ENCODE measurements around the gene NOTCH3. TPM values are rescaled to one million over a fixed set of nuclear protein-coding genes. Genes with fewer than 3 reads are reported as not detected.

Gene NOTCH3
- total and polyA plus RNA-seq, 2 experiments from 2014 or later = 25.2 to 34.8 TPM

DNA sequence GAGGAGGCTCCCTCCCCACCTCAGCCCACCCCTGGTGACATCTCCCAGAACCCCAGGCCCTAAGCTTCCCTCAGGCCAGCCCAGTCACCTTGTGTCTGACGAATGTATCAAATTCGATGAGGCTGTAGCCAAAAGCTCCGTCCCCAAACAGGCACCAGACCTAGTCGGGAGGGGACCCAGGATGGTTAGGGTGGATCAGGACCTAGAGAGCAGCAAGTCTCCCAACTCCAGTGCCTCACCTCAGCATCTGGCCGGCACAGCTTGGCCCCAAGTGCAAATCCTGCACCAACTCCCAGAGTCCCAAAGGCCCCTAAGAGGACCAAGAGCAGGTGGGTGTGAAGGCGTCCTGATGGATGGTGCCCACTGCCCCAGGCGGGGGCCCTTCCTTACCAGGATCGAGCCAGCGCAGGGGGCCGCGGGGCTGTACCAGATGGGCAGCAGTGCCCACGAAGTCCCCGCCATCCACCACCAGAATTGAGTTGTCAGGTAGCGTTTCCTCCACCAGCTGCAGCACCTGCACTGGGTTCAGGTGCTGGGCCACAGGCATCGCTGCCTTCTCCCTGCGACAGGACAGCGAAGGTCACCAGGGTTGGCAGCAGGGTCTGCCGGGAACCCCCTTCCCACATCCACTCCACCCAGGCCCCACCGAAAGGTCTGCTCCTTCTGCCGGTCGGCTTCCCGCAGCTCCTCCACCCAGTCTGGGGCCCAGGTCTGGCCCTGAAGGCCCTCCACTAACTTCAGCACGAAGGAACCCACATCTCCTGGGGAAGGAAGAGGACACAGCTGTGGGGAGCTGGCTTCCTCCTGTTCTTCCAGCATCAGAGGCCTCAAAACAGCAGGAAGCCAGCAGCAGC, 84.8 kb downstream of the NOTCH3 start:
- TF ChIP-seq EZH2 (IDR thresholded peaks at IDR 0.05; ENCODE audit: borderline replicate concordance) (no peak), EZH2phosphoT487 (IDR thresholded peaks at IDR 0.05; ENCODE audit: low read depth, severe bottlenecking, unreplicated experiment) (no peak)
- TF ChIP-seq, protein P1, sequence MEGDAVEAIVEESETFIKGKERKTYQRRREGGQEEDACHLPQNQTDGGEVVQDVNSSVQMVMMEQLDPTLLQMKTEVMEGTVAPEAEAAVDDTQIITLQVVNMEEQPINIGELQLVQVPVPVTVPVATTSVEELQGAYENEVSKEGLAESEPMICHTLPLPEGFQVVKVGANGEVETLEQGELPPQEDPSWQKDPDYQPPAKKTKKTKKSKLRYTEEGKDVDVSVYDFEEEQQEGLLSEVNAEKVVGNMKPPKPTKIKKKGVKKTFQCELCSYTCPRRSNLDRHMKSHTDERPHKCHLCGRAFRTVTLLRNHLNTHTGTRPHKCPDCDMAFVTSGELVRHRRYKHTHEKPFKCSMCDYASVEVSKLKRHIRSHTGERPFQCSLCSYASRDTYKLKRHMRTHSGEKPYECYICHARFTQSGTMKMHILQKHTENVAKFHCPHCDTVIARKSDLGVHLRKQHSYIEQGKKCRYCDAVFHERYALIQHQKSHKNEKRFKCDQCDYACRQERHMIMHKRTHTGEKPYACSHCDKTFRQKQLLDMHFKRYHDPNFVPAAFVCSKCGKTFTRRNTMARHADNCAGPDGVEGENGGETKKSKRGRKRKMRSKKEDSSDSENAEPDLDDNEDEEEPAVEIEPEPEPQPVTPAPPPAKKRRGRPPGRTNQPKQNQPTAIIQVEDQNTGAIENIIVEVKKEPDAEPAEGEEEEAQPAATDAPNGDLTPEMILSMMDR (IDR thresholded peaks at IDR 0.05; ENCODE audit: poor library complexity) = no peak
- Histone ChIP-seq H3K4me2 (no peak overlapping the region), H3K27me3 (no peaks in the 10 kb centered on the region), H3K27ac (no peak overlapping the region), H3K9me3 (ENCODE audit: low read depth) (no peaks in the 10 kb centered on the region), H3K79me2 (no peaks in the 10 kb centered on the region), H3K4me1 (ENCODE audit: insufficient read depth) (no peaks in the 10 kb centered on the region), H4K20me1 (ENCODE audit: insufficient read depth, poor library complexity, severe bottlenecking) (no peaks in the 10 kb centered on the region), H2AFZ (no peak overlapping the region), H3K36me3 (replicated peaks; ENCODE audit: insufficient read depth, low read depth) (no peaks in the 10 kb centered on the region), H3K9me2 (replicated peaks; ENCODE audit: insufficient read depth) (no peaks in the 10 kb centered on the region), H3K4me3 (no peak overlapping the region)
- no peak for DNase-seq (ENCODE audit: low spot score)
- 90% methylated on average over 23 of the region's 23 CpGs for WGBS (ENCODE audit: low lambda C conversion rate, missing lambda C conversion rate)

DNA sequence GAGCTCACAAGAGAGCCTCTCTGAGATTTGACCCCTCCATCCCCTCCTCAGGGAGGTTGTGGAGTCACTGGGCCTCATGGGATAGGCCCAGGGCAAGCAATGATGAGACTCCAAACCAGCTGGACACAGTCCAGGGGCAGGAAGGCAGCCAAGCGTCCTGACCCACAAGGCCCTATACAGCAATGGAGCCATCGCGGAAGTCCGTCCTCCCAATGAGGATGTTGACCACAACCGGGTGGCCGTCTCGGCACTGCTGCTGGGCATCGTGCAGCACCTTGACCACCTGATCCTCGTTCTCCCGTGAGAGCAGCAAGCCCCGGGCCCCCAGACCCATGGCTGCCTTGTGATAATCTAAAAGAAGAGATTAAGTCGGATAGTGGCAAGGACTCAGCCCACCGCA, 85.7 kb downstream of the NOTCH3 start:
- Histone ChIP-seq H3K27me3 (no peaks in the 10 kb centered on the region), H3K79me2 (no peaks in the 10 kb centered on the region), H3K4me2 (no peak overlapping the region), H3K36me3 (replicated peaks; ENCODE audit: insufficient read depth, low read depth) (no peaks in the 10 kb centered on the region), H3K9me2 (replicated peaks; ENCODE audit: insufficient read depth) (no peaks in the 10 kb centered on the region), H3K4me1 (ENCODE audit: insufficient read depth) (no peaks in the 10 kb centered on the region), H4K20me1 (ENCODE audit: insufficient read depth, poor library complexity, severe bottlenecking) (no peaks in the 10 kb centered on the region), H2AFZ (no peak overlapping the region), H3K27ac (no peak overlapping the region), H3K9me3 (ENCODE audit: low read depth) (no peaks in the 10 kb centered on the region), H3K4me3 (no peak overlapping the region)
- TF ChIP-seq EZH2 (IDR thresholded peaks at IDR 0.05; ENCODE audit: borderline replicate concordance) (no peak), EZH2phosphoT487 (IDR thresholded peaks at IDR 0.05; ENCODE audit: low read depth, severe bottlenecking, unreplicated experiment) (no peak)
- TF ChIP-seq, protein P1 (IDR thresholded peaks at IDR 0.05; ENCODE audit: poor library complexity) = no peak
- 88% methylated on average over 13 of the region's 13 CpGs for WGBS (ENCODE audit: low lambda C conversion rate, missing lambda C conversion rate)
- no peak for DNase-seq (ENCODE audit: low spot score)

DNA sequence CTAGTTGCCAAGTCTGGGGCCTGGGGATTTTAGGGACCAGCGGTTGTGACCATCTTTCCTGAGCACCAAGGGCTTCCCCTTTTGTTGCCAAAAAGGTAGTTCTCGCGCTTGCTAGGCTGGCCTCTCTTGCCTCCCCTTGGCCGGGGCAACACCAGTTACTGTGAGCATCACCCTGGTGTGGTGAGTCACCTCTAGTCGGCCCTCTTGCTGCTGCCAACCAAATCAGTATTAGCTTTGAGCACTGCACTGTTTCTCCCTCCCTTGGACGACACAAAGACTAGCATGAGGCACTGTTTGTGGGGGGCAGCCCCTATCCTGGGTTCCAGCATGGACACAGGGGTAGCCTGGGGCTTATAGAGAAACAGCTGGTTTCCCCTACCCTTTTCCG, 86.6 kb downstream of the NOTCH3 start:
- Histone ChIP-seq H3K4me2 (no peak overlapping the region), H3K4me3 (no peak overlapping the region), H3K9me3 (ENCODE audit: low read depth) (no peaks in the 10 kb centered on the region), H2AFZ (no peak overlapping the region), H3K4me1 (ENCODE audit: insufficient read depth) (no peaks in the 10 kb centered on the region), H3K9me2 (replicated peaks; ENCODE audit: insufficient read depth) (no peaks in the 10 kb centered on the region), H3K27me3 (no peaks in the 10 kb centered on the region), H3K27ac (no peak overlapping the region), H3K79me2 (no peaks in the 10 kb centered on the region), H4K20me1 (ENCODE audit: insufficient read depth, poor library complexity, severe bottlenecking) (no peaks in the 10 kb centered on the region), H3K36me3 (replicated peaks; ENCODE audit: insufficient read depth, low read depth) (no peaks in the 10 kb centered on the region)
- no peak for DNase-seq (ENCODE audit: low spot score)
- TF ChIP-seq EZH2phosphoT487 (IDR thresholded peaks at IDR 0.05; ENCODE audit: low read depth, severe bottlenecking, unreplicated experiment) = no peak
- no peak for TF ChIP-seq EZH2 (IDR thresholded peaks at IDR 0.05; ENCODE audit: borderline replicate concordance)
- TF ChIP-seq, protein P1 (IDR thresholded peaks at IDR 0.05; ENCODE audit: poor library complexity) = no peak
- WGBS (ENCODE audit: low lambda C conversion rate, missing lambda C conversion rate) = 90% methylated on average over 7 of the region's 7 CpGs
